ENCODE measurements around the gene PLVAP.

- TF ChIP-seq CTCF (IDR thresholded peaks at IDR 0.05) (no peak), POLR2A (IDR thresholded peaks at IDR 0.05) (no peak), POLR2AphosphoS5 (IDR thresholded peaks at IDR 0.05) (peak in 1 of 3 donors; percentile 43), EP300 (IDR thresholded peaks at IDR 0.05) (no peak)
Observed at GRCh38 chr19:17352608-17353280, 24.4 kb downstream of the PLVAP start.
